Measurements from ENCODE around the gene CEP76.
"Not testable (repeated sequence)": the region's sequence is repeated elsewhere in the genome, so short reads cannot be mapped to it uniquely, and the experiment has no call there.

CEP76 gene

DNA sequence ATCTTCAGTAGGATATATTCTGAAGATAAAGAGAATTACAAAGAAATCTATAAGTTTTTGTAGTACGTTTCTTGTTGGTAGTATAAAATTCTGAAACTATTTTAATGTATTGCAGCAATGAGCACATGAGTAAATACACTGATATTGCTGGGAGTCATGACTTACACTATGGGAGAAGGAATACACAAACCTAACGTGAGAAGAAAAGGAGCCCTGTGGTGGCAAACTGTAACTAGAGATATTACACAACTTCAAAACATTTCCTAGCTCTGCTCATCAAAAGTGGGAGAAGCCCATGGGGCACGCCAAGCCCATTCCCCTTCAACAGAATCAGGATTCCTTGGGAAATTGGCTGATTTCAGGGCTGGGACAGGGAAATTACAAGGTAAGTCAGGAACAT is 65.1 kb downstream of the CEP76 start:
- TF ChIP-seq CTCF (IDR thresholded peaks at IDR 0.05; ENCODE audit: insufficient read depth, missing control alignments), result no peak
- DNase-seq (ENCODE audit: insufficient read length, low spot score), result no peak
- FAIRE-seq, result no peak

DNA sequence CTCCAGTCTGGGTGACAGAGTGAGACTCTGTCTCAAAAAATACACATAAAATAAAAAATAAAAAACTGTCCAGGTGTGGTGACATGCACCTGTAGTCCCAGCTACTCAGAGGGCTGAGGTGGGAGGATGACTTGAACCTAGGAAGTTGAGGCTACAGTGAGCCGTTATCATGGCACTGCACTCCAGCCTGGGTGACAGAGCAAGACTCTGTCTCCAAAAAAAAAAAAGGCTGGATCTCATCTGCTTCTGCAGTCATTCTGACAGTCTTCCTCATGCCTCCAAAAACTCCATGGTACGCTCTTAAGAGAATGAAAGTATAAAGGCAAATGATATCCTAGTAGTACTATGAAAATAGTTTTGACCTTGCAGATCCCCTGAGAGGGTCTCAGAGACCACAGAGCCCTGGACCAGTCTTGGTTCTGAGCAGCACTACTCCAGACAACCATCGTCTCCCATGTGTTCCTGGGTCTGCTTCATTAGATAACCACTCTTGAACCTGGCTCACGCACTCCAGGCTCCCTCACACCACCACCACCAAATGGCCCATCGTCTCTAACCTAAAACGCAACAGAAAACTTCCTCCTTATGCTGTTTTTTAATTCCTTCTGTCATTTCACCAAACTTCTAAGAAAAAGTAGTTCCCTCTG is 70.6 kb downstream of the CEP76 start:
- TF ChIP-seq CTCF (IDR thresholded peaks at IDR 0.05; ENCODE audit: insufficient read depth, missing control alignments), result no peak
- no peak for FAIRE-seq
- DNase-seq (ENCODE audit: insufficient read length, low spot score), result no peak

- no peak for DNase-seq (ENCODE audit: insufficient read length, low spot score)
- no peak for FAIRE-seq
Observed at GRCh38 chr18:12630136-12630535, 72.4 kb downstream of the CEP76 start.

DNA sequence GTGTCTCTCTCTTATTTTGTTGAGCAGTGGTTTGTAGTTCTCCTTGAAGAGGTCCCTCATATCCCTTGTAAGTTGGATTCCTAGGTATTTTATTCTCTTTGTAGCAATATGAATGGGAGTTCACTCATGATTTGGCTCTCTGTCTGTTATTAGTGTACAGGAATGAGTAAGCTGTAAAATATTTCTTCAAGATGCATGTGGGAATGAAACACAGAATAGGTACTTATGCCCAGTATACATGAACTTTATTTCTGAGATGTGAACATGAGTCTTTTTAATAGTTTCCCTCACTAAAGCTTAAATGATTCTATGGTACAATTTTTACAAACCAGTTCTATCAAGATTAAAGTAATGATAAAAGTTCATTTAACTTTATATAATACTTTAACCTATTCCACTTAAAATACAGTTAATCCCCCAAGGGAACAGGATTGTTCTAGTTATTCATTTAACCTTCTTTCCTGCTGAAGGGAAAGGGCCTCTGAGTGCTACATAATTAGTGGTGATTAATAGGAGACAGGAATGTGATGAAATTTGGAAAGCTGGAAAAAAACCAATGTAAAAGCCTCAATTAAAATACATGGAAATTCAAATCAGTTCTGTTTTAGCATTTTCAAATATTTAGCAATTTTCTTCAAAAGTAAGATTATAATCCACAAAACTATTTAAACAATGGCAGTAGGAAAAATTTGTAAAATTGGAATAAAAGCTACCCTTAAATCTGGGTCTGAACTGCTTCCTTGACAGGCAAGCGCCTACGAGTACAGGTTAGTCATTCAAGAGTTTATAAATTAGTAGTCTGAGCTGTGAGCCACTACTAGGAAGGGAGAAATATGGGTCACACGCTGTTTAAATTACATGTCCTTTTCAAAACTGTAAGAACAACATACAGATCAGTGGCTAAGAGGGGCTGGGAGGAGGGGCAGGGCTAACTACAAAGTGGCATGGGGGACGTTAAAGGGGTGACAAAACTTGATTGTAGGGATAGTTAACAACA is 73.5 kb downstream of the CEP76 start:
- no peak for FAIRE-seq
- no peak for DNase-seq (ENCODE audit: insufficient read length, low spot score)
- TF ChIP-seq CTCF (IDR thresholded peaks at IDR 0.05; ENCODE audit: insufficient read depth, missing control alignments), result no peak

More at GRCh38 chr18:12630136-12630535, 72.4 kb downstream of the CEP76 start:
- no peak for TF ChIP-seq CTCF (IDR thresholded peaks at IDR 0.05; ENCODE audit: insufficient read depth, missing control alignments)

GRCh38 chr18:12627199-12627598 is 75.3 kb downstream of the CEP76 start:
- FAIRE-seq; DNase-seq (ENCODE audit: insufficient read length, low spot score): not testable (repeated sequence)

DNA sequence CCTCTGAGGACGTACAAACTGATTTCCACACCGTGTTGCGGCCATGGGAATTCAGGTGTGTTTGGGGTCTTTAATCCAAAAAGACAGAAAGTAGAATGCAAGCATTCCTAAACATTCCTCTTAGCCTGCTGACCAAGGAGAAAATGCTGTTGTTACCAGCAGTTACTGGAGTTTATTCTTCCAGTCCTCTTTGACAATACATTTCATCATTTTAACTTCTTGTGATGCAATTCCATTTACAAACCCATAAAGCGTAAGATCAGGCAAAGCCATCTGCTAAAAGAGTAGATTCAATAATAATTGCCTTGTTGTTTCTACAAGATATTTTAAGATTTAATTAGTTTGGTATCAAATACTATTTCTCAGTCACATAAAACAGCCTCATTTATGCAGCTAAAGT is 77.3 kb downstream of the CEP76 start:
- TF ChIP-seq CTCF (IDR thresholded peaks at IDR 0.05; ENCODE audit: insufficient read depth, missing control alignments), result no peak
- no peak for DNase-seq (ENCODE audit: insufficient read length, low spot score)
- no peak for FAIRE-seq
